OCI-M2 (cell line): ENCODE measurements around the gene FN3KRP.
A peak's percentile ranks its signal among the peaks of the same experiment; 100 is the strongest.

Experiments
- DNase-seq: peaks from one replicate; lab custom pipeline; 2025; ENCODE audit not compliant: unreplicated experiment; lab: John Stamatoyannopoulos, UW

Gene FN3KRP, protein sequence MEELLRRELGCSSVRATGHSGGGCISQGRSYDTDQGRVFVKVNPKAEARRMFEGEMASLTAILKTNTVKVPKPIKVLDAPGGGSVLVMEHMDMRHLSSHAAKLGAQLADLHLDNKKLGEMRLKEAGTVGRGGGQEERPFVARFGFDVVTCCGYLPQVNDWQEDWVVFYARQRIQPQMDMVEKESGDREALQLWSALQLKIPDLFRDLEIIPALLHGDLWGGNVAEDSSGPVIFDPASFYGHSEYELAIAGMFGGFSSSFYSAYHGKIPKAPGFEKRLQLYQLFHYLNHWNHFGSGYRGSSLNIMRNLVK

DNA sequence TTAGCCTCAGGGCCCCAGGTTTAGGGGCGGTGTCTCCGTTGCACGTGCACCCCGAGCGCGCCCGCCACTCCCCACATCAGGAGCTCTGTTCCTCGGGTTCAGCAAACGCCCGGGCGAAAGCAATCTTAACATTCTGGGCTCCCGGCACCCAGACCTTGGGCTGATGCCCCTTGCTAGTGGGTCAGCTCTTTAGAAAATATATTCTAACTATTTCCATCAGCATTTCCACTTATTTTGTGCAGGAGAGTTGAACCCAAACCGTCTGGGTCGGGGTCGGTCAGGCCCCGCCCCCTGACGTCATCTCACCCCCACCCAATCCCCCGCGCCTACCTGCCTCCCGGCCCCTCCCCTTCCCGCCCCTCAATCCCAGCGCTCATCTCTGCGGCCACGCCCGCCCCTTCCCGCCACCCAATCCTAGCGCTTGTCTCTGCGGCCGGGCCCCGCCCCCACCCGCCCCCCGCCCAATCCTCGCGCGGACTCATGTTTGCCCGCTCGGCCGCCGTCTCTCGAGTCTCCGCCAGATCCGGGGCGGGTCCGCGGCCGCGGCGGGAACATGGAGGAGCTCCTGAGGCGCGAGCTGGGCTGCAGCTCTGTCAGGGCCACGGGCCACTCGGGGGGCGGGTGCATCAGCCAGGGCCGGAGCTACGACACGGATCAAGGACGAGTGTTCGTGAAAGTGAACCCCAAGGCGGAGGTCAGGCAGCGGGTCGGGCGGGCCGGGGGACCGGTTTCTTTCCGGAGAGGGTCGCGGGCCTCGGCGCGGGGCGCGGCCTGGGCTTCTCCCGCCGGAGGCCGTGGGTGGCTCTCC, at the start of gene FN3KRP:
Gene FN3KRP (plus strand): TSS at position 504 of the 808 bp plus-strand sequence. CDS start 50 bp downstream, at position 554.
- peak; percentile 68 for DNase-seq

DNA sequence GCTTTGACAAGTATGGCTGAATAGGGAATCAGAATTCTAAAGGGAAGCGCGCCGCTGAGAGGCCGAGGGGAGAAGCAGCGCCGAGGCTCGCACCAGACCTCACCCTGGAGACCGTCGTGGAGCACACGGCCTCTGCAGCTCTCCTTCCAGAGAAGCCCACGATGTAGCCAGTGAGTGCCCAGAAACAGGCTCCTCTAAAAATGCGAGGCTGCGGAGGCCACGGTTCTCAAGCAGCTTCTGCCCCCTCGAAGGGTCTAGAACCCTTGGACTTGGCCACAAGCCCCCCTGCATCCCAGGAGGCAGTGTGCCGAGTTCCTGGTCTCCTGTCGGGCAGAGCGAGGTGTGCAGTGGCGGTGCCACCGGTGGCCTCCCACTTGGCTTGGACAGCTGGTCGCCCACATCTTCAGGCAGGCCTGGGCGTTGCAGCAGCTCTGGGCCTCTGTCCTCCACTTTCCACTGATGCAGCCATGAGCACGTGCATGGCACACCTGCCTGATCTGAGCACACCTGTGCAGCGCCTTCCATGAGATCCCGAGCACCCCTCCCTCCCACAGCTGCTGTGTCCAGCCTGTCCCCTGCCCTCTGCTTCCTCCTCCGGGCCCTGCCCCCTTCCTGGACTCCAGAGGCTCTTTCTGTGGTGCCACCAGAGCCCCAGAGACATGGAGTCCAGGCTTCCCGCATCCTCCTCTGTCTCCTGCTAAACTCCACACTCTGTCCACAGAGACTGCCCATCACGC, 49.4 kb upstream of the FN3KRP start:
- no peak for DNase-seq

DNA sequence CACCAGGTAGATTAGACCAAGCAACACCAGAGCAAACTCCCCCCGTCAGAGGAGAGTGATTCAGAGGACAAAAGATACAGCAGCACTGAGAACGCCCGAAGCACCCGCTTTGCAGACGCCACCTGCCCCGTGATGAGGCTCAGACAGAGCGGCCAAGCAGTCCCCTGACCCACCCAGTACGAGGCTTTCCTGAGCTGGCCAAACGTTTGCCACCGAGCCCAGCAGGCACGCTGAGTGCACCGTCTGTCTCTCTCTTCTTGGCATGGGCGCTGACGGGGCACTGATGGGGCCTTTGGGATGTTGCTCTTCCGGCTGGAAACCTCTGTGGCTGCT, 48.9 kb upstream of the FN3KRP start:
- DNase-seq, result no peak

DNA sequence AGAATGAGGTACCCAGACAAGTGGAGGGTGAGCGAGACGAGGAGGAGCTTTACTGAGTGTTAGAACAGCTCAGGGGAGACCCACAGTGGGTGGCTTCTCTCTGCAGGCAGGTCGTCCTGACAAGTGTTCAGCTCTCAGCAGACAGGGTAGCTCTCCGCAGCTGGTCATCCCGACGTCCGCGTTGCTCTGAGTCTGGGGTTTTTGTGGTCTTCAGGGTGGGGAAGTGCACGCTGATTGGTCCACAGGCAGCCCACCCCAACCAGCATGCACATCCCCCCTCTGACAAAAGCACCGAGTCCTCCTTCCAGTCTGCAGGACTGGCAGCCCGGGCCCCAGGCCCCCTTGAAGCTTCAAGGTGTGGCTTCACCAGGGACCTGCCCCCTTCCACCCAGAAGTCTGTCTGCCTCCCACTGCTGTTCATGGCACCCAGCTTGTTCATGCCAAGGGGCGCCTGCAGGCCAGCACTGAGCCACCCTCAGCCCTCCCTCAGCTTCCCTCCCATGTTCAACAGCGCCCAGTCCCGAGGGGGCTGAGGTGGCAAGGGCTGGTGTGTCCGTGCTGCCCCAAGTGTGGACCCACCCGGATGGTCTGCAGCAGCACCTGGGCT, 48.4 kb upstream of the FN3KRP start:
- DNase-seq, result no peak

DNA sequence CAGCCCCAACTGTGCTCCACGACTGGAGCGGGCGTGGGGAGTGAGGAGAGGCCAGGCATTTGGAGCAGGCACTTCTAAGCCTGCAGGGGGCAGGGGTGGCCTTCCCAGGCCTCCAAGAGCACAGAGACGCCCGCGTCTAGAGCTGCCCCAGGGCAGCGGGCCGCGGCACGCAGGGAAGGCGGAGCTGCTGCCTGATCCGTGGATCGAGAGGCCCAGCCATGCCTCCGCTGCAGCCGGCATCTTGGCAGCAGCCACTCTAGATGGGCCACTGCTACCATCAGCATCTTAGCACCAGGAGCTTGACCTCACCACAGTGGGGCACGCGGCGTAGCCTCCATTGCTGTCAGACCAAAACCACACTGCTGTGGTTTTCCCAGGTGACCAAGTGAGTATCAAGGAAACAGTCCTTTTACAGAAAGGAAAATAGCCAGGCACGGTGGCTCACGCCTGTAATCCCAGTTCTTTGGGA, 47.8 kb upstream of the FN3KRP start:
- DNase-seq, result no peak

DNA sequence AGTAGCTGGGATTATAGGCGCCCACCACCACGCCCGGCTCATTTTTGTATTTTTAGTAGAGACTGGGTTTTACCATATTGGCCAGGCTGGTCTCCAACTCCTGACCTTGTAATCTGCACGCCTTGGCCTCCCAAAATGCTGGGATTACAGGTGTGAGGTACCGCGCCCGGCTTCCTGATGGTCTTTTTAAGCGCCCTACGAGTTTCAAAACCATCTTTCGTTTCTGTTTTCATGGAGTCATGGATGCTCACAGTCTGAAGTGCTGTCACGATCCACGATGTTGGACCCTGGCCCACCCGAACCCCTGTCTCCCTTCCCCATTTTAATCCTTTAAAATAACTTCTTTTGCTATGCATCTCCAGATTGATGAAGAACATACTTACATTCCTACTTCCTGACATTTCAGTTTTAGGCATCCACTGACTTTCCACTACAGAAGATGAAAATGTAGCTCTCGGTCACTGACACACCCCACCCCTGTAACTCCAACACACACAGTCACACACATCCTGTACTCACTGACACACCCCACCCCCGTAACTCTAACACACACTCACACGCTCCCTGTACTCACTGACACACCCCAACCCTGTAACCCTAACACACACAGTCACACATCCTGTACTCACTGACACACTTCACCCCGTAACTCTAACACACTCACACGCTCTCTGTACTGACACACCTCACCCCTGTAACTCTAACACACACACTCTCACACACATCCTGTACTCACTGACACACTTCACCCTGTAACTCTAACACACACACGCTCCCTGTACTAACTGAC, 45.6 kb upstream of the FN3KRP start:
- no peak for DNase-seq

DNA sequence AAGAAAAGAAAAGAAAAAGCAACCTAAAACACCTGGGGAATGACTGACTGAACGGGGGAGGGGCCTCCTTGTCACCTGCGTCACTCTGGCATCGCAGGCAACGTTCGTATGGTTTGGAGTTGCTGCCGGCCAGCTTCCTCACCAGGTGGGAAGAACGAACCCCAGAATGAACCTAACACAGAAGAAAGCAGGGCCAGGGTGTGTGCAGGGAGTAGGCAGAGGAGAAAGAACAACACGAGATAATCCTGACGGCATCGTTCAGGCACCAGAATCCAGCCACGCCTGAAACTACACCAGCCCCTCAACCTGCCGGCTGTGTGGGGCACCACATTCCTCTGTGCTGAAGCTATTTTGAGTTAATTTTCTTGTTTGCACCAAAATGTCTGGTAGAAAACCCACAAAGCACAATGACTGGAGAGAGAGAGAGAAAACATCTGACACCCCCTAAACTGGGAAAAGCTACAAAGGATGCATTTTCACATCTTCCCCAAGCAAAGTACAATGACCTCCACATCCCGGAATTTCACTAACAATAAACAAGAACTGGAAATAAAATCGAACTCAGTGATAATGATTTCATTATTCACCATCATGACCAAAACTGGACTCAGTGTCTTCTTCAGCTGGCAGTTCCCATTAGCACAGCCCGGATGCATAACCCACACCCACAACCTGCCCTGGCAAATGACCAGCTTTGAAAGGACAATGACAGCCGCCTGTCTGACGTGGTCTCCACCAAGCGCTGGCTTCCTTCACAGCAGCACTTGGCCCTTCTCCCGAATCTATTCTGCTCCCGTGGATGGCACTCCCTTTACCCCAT, 41.6 kb upstream of the FN3KRP start:
- DNase-seq, result no peak

DNA sequence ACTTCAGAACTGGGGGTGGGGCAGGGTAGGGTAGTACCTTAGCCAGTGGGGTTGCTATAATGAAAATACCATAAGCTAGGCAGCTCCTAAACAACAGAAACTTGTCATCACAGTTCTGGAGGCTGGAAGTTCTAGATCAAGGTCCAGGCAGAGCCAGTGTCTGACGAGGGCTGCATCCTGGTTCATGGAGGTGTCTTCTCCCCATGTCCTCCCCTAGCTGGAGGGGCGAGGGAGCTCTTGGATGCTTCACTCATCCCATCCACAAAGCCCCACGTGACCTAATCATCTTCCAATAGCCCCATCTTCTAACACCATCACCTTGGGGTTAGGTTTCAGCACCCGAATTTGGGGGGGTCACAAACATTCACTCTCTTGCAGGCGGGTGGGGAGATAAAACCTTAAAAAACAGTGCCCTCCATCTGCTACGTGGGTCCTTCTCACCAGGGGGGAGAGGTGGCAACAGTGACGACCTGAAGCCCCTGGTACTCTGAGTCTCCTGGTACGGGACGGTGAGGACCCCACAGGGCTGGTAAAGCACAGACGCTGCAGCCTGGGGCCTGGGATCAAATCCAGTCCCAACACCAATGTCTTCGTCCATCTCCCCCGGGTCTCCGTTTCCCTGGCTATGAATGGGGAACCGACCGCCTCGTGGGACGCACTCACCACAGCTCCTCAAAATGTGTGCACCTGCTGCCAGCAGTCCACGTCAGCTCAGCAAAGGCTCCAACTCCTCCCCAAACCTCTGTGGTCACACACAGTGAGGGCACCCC, 40.8 kb upstream of the FN3KRP start:
- DNase-seq, result no peak

DNA sequence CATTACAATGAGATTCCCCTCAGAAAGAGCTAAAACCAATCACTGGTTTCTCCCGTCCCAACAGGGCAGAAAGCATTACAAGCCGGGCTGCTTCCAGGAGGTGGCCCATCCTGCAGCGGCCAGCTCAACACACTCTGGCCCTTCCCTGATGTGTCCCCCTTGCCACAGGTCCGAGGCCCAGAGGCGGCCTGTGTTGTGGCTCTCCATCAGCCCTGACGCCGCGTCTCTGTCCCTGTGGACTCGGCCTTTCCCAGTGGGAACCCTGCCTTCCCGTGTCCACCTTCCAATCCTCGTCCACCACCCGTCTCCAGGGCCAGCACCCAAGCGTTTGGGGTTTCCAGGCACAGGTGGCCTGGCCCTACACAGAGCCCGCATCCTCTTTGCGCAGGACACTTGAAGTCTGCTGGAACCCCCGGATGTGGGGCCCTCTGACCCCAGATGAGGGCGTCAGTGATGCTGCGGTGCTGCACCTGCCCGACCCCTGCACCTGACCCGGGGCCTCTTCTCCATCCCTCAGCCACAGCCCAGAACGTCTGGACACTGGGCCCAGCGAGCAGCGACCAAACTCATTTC, 39.1 kb upstream of the FN3KRP start:
- no peak for DNase-seq

DNA sequence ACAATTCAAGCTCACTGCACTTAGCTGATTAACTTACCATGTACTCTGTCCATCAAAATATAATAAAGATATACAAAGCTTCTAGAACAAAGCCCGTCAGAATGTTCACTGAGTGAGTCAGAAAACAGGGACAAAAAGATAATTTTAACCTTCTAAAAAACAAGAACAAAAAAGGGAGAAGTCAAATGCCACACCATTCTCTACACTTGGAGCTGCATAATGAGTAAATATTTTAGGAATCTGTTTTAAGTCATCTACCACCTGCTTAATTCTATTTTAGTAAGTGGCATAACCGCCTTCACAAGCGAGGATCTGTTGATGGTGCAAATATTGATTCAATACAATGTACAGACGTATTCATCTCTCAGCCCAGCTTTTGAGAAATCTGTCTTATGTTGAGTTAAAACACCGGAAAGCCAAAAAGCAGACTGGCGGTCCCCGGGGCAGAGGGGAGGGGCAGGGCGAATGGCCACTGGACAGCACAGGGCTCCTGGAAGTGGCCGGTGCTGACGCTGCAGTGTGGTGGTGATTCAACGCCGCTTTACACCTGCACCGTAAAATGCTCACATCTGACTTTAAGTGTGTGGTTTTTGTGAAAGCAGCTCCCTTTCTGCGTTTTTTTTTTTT, 38.1 kb upstream of the FN3KRP start:
- no peak for DNase-seq

DNA sequence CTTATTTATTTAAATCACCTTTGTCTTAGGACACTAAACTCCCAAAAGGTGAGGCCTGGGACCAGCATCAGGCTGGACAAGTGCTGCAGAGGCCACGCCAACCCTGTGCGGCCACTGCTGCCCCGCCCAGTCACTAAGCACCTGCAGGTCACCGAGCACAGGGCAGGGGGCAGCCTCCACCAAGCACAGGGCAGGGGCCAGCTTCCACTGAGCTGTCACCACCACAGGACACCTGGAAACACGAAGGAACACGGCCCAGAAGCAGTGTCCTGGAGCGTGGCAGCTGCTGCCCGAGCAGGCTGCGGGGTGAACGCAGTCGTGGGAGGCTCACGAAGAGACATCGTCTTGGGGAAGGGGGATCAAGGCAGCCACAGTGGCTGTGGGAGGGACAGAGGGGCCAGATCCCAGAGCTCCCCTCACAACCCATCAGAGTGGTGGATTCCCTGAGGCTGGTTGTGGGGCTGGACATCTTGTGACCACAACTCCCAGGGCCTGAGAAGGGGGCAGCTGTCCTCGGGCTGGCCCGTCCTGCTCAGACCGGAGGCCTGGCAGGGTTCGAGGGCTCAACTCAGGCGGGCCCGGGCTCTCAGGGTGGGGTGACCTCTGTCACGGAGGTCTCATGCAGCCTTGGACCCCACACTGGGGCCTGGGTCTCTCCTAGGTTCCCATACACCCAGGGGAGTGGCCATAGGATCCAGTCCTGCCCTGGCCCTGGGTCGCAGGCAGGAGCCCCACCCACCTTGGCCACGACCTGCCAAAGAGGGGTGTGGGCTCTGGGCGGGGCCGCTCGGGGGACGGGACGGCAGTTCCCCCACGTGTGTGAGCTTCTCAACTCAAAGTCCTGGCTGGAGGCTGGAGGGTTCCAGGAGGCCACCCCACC, 36.7 kb upstream of the FN3KRP start:
- DNase-seq, result no peak

DNA sequence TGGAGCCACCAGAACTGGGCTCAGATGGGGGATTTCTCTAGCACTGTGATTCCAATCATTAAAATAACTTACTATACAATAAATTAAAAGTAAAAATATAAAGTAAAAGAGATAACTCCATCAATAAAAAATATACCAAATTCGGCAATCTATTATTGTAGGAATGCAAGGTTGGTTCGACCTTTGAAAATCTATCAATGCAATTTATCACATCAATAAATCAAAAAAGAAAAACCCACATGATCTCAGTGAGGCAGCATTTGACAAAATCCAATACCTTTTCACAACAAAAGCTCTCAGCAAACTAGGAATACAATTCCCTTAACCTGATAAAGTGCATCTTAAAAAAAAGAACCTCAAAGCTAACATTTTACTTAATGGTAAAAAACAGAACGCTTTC, 35.0 kb upstream of the FN3KRP start:
- DNase-seq, result no peak

DNA sequence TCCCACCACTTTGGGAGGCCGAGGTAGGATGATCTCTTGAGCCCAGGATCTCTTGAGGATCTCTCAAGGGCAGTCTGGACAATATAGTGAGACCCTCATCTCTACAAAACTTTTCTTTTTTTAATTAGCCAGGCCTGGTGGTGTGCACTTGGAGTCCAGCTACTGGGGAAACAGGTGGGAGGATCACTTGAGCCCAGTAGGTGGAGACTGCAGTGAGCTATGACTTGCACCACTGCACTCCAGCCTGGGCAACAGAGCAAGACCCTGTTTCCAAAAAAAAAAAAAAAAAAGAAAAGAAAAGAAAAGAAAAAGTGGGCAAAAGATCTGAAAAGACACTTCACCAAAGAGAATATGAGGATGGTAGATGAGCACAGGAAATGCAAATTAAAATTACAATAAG, 33.0 kb upstream of the FN3KRP start:
- no peak for DNase-seq

DNA sequence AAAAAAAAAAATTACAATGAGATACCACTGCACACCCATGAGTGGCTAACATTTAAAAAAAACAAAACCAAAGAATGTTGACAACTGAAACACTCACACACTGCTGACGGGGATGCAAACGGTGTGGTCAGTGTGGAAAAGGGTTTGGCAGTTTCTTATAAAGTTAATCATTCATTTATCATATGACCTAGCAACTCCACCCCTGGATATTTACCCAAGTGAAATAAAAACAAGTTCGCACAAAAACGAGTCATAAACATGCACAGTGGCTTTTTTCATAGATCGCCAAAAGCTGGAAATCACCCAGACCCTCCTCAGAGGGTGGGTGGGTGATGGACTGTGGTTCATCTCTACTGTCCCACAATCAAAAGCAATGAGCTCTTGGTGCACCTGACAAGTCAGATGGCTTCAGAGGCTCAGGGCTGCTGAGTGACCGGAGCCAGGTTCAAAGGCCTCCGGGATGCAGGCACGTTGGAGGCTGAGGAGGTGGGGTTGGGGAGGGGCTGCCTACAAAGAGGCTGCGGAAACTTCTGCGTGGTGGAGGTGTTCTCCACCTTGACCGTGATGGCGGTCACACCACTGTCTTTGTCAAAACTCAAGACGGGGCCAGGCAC, 32.2 kb upstream of the FN3KRP start:
- no peak for DNase-seq

DNA sequence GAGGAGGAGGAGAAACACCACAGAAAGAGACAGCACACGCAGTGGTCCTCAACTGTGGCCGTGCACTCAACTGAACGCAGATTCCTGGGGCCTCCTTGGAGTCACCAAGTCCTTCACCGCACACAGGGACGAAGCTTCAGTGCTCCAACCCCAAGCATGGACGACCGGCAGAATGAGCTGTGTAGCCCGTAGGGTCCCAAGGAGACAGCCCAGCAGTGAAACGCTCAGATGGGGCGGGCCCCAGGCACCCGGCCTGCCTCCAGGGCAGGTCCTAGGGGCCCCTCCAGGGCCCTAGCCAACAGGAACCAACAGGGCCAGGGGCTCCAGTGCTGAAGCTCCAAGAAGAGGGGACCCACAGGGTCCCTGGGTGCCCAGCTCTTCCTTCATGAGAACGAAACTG, 31.2 kb upstream of the FN3KRP start:
- DNase-seq, result no peak

DNA sequence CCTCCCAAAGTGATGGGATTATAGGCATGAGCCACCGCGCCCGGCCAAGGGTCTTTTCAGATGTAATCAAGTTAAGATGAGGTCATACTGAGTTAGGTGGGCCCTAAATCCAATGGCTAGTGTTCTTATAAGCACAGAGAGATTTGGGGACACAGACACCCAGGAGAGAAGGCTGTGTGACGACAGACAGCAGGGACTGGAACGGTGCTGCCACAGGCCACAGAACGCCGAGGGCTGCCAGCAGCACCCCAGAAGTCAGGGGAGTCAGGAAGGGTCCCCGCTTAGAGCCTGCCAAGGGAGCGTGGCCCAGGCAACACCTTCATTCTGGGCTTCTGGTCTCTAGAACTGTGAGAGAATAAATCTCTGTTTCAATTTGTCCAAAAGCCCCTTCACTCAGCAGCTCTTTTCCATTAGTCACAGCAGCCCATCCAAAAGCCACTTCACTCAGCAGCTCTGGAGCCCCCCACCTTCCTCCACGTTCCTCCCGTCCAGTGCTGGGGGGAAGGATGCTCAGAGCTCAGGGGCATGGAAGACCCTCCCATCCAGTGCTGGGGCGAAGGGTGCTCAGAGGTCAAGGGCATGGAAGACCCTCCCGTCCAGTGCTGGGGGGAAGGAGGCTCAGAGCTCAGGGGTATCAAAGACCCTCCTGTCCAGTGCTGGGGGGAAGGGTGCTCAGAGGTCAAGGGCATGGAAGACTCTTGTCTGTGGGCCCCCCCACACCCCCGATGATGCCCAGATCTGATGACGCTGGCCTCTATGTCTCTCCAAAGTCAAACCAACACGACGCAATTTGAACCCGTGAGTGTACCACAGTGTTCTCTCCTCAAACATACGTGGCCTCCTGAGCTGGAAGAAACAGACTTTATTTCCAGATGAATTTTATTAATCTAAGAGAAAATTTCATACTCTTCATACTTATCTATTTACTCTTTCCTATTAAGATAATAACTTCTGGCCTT, 29.9 kb upstream of the FN3KRP start:
- DNase-seq, result no peak
